Trophoblast cell (in vitro differentiated cells and primary cell): ENCODE measurements around the gene SCD5.
A peak's percentile ranks its signal among the peaks of the same experiment; 100 is the strongest.

ENCODE experiments used
- DNase-seq, 2 donors: peaks; one replicate each; pipeline ENCODE4 v3.0.0-alpha.2; 2016
- H2AFZ ChIP-seq: 2 replicates; pipeline ENCODE4 v1.6.1; 2013; ENCODE audit warnings: low read length, moderate library complexity, mild to moderate bottlenecking; ENCODE audit not compliant: insufficient read depth, poor library complexity
- H2AK5ac ChIP-seq: 2 replicates; pipeline ENCODE4 v1.6.1; 2013; ENCODE audit warnings: mild to moderate bottlenecking, low read length
- H2BK120ac ChIP-seq: 2 replicates; pipeline ENCODE4 v1.6.1; 2013; ENCODE audit warnings: low read length, mild to moderate bottlenecking, moderate library complexity; ENCODE audit not compliant: insufficient read depth, poor library complexity
- H2BK12ac ChIP-seq: 2 replicates; pipeline ENCODE4 v1.6.1; 2013; ENCODE audit warnings: mild to moderate bottlenecking, low read length, moderate library complexity
- H2BK5ac ChIP-seq: 2 replicates; pipeline ENCODE4 v1.6.1; 2013; ENCODE audit warnings: low read length, low read depth, moderate library complexity, mild to moderate bottlenecking; ENCODE audit not compliant: poor library complexity
- H3K14ac ChIP-seq: 2 replicates; pipeline ENCODE4 v1.6.1; 2013; ENCODE audit warnings: mild to moderate bottlenecking, low read length
- H3K18ac ChIP-seq: 2 replicates; pipeline ENCODE4 v1.6.1; 2013; ENCODE audit warnings: mild to moderate bottlenecking, low read length
- H3K23ac ChIP-seq: 2 replicates; pipeline ENCODE4 v1.6.1; 2013; ENCODE audit warnings: low read length
- H3K27ac ChIP-seq: 2 replicates; pipeline ENCODE4 v1.5.1; 2013; ENCODE audit warnings: low read depth, mild to moderate bottlenecking, inconsistent platforms, low read length, moderate library complexity
- H3K27me3 ChIP-seq: 2 replicates; pipeline ENCODE4 v1.6.1; 2013; ENCODE audit warnings: inconsistent platforms, mild to moderate bottlenecking, low read length, moderate library complexity; ENCODE audit not compliant: insufficient read depth
- H3K36me3 ChIP-seq, 2 experiments: 1 replicate in 1 of 2; 2 replicates in 1 of 2; pipeline ENCODE4 v1.6.1; 2013; ENCODE audit warnings: low read length in 2 of 2, mild to moderate bottlenecking in 2 of 2, moderate library complexity in 1 of 2; ENCODE audit not compliant: insufficient read depth in 2 of 2, control insufficient read depth in 1 of 2
- H3K4ac ChIP-seq: 2 replicates; pipeline ENCODE4 v1.6.1; 2013; ENCODE audit warnings: low read depth, mild to moderate bottlenecking, low read length, moderate library complexity
- H3K4me1 ChIP-seq, 2 experiments: 1 replicate in 1 of 2; 2 replicates in 1 of 2; pipeline ENCODE4 v1.6.1; 2013; ENCODE audit warnings: low read length in 2 of 2, mild to moderate bottlenecking in 2 of 2, moderate library complexity in 1 of 2; ENCODE audit not compliant: insufficient read depth in 2 of 2, control insufficient read depth in 1 of 2
- H3K4me2 ChIP-seq: 2 replicates; pipeline ENCODE4 v1.6.1; 2013; ENCODE audit warnings: inconsistent platforms, mild to moderate bottlenecking, low read length, moderate library complexity
- H3K4me3 ChIP-seq: 2 replicates; pipeline ENCODE4 v1.5.1; 2013; ENCODE audit warnings: mild to moderate bottlenecking, low read depth, low read length, inconsistent platforms
- H3K79me1 ChIP-seq: one replicate; pipeline ENCODE4 v1.6.1; 2013; ENCODE audit warnings: low read length
- H3K79me2 ChIP-seq: 2 replicates; pipeline ENCODE4 v1.6.1; 2013; ENCODE audit warnings: low read length, mild to moderate bottlenecking; ENCODE audit not compliant: control insufficient read depth, insufficient read depth, poor library complexity
- H3K9ac ChIP-seq: 2 replicates; pipeline ENCODE4 v1.6.1; 2013; ENCODE audit warnings: mild to moderate bottlenecking, low read length
- H3K9me3 ChIP-seq: 2 replicates; pipeline ENCODE4 v1.6.1; 2013; ENCODE audit warnings: low read depth, mild to moderate bottlenecking, control low read depth, inconsistent platforms, low read length; ENCODE audit not compliant: insufficient read depth
- H4K12ac ChIP-seq: 2 replicates; pipeline ENCODE4 v1.6.1; 2013; ENCODE audit warnings: low read depth, mild to moderate bottlenecking, low read length, moderate library complexity
- H4K8ac ChIP-seq: 2 replicates; pipeline ENCODE4 v1.6.1; 2013; ENCODE audit warnings: low read depth, mild to moderate bottlenecking, low read length, moderate library complexity
- H4K91ac ChIP-seq: one replicate; pipeline ENCODE4 v1.6.1; 2013; ENCODE audit warnings: low read depth, mild to moderate bottlenecking, low read length, moderate library complexity
- WGBS: extraction: QIAGEN DNeasy Blood & Tissue Kit; methylation state at CpG from one replicate; pipeline ENCODE4 v1.1.7; 2013; ENCODE audit warnings: missing lambda C conversion rate; ENCODE audit not compliant: insufficient read length, insufficient coverage; ENCODE audit errors: extremely low coverage; 5-methylcytosine and 5-hydroxymethylcytosine counted together

Gene SCD5

DNA sequence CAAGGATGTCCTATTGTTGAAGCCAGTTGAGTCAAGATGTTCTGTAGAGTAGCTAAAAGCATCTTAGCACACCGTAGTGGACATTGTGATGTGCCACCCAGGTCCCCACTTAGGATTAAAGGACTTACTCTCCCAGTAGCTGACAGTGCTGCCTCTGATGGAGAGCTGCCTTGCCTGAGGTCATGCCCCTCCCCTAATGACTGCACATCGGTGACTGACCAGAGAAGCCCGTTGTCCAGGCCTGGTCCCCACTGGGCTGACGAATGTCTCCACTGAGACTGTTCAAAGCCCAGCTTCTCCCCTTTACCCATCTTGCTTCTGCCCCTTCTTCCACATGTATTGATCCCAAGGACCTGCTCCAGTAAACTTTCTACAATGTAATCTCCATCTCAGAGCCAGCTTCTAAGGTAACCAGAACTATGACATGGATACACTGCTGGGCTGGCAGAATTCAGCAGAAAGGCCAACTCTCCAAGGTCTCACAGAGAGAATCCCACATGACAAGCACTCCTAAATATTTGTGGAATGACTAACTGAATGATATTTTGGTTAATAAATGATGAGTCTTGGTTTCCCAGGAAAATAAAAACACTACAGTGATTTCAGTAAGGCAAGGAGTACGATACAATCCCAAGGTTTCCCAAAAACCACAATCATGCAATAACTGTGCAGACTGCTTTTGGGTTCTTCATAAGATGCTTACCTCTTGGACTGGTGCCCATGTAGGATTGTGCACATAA is 154.4 kb downstream of the SCD5 start:
- H3K4me2 ChIP-seq, result no peak overlapping the region
- no peak overlapping the region for H3K18ac ChIP-seq
- H3K14ac ChIP-seq, result no peak overlapping the region
- no peaks in the 10 kb centered on the region for H3K9me3 ChIP-seq
- no peak overlapping the region for H2AFZ ChIP-seq
- H2BK5ac ChIP-seq, result no peak overlapping the region
- no peak overlapping the region for H4K8ac ChIP-seq
- H2AK5ac ChIP-seq, result no peak overlapping the region
- no peak overlapping the region for H3K4ac ChIP-seq
- WGBS, result no CpG with 5 or more reads among the region's 5 CpGs
- H3K4me3 ChIP-seq, result no peak overlapping the region
- H3K79me1 ChIP-seq, result no peaks in the 10 kb centered on the region
- H3K27ac ChIP-seq, result no peak overlapping the region
- H3K4me1 ChIP-seq, result no peaks in the 10 kb centered on the region
- H4K91ac ChIP-seq, result no peak overlapping the region
- H3K23ac ChIP-seq, result peak overlapping the region; percentile 2
- DNase-seq, result no peak
- H3K79me2 ChIP-seq, result no peaks in the 10 kb centered on the region
- no peaks in the 10 kb centered on the region for H3K36me3 ChIP-seq
- H3K9ac ChIP-seq, result no peak overlapping the region
- H2BK120ac ChIP-seq, result no peak overlapping the region
- H3K27me3 ChIP-seq, result no peaks in the 10 kb centered on the region
- H2BK12ac ChIP-seq, result no peak overlapping the region
- no peak overlapping the region for H4K12ac ChIP-seq

DNA sequence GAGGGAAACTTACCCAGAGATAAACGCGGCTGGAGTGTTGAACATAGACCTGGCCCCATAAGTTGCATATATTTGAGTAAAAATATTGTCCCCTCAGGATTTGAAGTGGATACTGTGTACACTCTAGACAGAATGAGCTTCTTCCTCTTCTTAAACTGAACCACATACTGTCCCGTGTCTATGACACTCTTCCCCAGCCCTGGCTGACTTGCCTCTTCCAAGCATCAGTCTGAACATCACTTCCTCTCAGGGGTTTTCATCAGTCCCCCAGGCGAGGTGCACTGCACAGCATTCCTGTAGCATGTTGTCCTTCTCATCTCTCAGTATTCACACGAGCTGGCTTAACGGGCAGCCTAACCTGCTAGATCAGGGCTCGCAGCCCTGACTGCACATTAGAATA is 156.3 kb downstream of the SCD5 start:
- Histone ChIP-seq H3K4me1 (no peaks in the 10 kb centered on the region), H2BK120ac (no peak overlapping the region), H3K4me2 (no peak overlapping the region), H3K79me1 (no peaks in the 10 kb centered on the region), H3K27me3 (no peaks in the 10 kb centered on the region), H2AFZ (no peak overlapping the region), H3K9me3 (no peaks in the 10 kb centered on the region), H4K91ac (no peak overlapping the region), H3K23ac (no peak overlapping the region), H2AK5ac (no peak overlapping the region), H3K14ac (no peak overlapping the region), H2BK12ac (no peak overlapping the region), H3K9ac (no peak overlapping the region), H2BK5ac (no peak overlapping the region), H3K4me3 (no peak overlapping the region), H3K36me3 (no peaks in the 10 kb centered on the region), H4K8ac (no peak overlapping the region), H3K18ac (no peak overlapping the region), H3K4ac (no peak overlapping the region), H3K79me2 (no peaks in the 10 kb centered on the region), H3K27ac (no peak overlapping the region), H4K12ac (no peak overlapping the region)
- WGBS, result no CpG with 5 or more reads among the region's 7 CpGs
- DNase-seq, result peak in 1 of 2 donors; percentile 7

DNA sequence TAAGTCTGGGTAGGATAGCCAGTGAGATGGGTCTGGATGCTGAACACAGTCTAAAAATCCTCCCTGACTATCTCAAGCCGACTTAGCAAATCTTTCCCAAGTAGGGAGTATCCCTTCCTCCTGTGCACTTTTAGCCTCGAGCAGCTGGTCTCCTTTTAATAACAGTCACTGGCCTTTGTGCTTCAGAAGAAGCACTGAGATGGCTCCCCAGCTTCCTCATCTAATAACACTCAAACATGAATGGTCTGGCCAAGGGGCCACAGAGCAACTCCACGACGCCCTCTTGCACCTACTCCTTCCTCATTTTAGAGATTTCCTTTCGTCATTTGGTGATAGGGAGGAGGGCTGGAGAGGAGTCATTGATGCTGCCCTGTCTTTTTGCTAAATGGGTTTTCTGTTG is 158.1 kb downstream of the SCD5 start:
- Histone ChIP-seq H3K4me3 (no peak overlapping the region), H2BK12ac (no peak overlapping the region), H4K91ac (no peak overlapping the region), H3K36me3 (no peaks in the 10 kb centered on the region), H3K27ac (no peak overlapping the region), H2AK5ac (no peak overlapping the region), H2AFZ (no peak overlapping the region), H2BK120ac (no peak overlapping the region), H3K4ac (no peak overlapping the region), H3K79me1 (no peaks in the 10 kb centered on the region), H4K12ac (no peak overlapping the region), H3K79me2 (no peaks in the 10 kb centered on the region), H3K23ac (no peak overlapping the region), H3K9ac (no peak overlapping the region), H3K27me3 (no peaks in the 10 kb centered on the region), H2BK5ac (no peak overlapping the region), H3K18ac (no peak overlapping the region), H3K9me3 (no peaks in the 10 kb centered on the region), H3K14ac (no peak overlapping the region), H4K8ac (no peak overlapping the region), H3K4me1 (no peaks in the 10 kb centered on the region), H3K4me2 (no peak overlapping the region)
- WGBS, result no CpG with 5 or more reads among the region's 5 CpGs
- DNase-seq, result no peak

DNA sequence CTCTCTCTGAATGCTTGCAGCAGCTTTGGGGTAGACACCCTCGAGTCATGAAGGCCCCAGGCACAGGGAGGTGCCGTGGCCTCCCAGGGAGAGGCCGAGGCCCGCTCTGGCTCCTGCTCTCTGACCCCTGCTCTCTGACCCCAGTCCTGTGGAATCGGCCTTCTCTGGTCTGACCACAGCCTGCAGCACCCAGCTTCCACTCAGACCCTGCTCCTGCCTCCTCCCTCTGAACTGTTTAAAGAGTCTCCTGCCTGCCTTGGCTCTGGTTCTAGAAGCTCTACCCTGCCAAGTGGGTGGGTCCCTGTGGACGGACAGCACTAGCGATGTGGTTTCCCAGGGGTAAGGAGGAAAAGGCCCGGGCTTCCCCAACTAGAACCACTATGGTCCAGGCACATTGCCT is 158.6 kb downstream of the SCD5 start:
- H3K9ac ChIP-seq, result no peak overlapping the region
- H3K4me1 ChIP-seq, result no peaks in the 10 kb centered on the region
- no CpG with 5 or more reads among the region's 8 CpGs for WGBS
- H3K14ac ChIP-seq, result no peak overlapping the region
- no peak overlapping the region for H2AK5ac ChIP-seq
- H4K91ac ChIP-seq, result no peak overlapping the region
- no peak overlapping the region for H3K4me3 ChIP-seq
- no peaks in the 10 kb centered on the region for H3K79me2 ChIP-seq
- H3K4me2 ChIP-seq, result no peak overlapping the region
- no peaks in the 10 kb centered on the region for H3K9me3 ChIP-seq
- H2BK12ac ChIP-seq, result no peak overlapping the region
- no peak overlapping the region for H4K8ac ChIP-seq
- no peak overlapping the region for H3K27ac ChIP-seq
- DNase-seq, result no peak
- no peaks in the 10 kb centered on the region for H3K27me3 ChIP-seq
- H4K12ac ChIP-seq, result no peak overlapping the region
- no peaks in the 10 kb centered on the region for H3K36me3 ChIP-seq
- H2BK5ac ChIP-seq, result no peak overlapping the region
- no peak overlapping the region for H3K4ac ChIP-seq
- no peaks in the 10 kb centered on the region for H3K79me1 ChIP-seq
- no peak overlapping the region for H3K18ac ChIP-seq
- no peak overlapping the region for H2AFZ ChIP-seq
- no peak overlapping the region for H3K23ac ChIP-seq
- no peak overlapping the region for H2BK120ac ChIP-seq
